Measurements from ENCODE around the gene TWSG1.

Gene TWSG1

DNA sequence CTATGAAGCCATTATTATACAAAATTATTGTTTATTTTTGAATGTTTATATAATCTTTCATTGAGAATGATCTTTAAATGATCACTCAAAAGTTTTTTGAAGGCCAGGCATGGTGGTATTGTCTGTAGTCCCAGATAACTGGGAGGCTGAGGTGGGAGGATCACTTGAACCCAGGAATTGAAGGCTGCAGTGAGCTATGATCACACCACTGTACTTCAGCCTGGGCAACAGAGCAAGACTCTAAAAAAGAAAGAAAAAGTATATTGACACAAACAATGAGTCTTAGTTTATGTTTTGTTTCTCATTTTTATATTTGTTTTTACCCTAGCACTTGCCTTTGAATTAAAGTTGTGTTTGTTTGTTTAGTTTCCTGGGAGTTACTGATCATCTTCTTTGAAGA lies 2.3 kb downstream of the TWSG1 start:
- H3K4me3 ChIP-seq (replicated peaks; ENCODE audit: low read depth, low read length): no peak overlapping the region; the same call in 1 of the 2 replicates
- H3K36me3 ChIP-seq (ENCODE audit: control insufficient read depth, insufficient read depth, low read length): no peaks in the 10 kb centered on the region; the same call in none of the 2 replicates
- H3K27me3 ChIP-seq (replicated peaks; ENCODE audit: control insufficient read depth, insufficient read depth, low read length): no peaks in the 10 kb centered on the region
- no peak for DNase-seq (ENCODE audit: extremely low read depth, insufficient read length)
- no peak for TF ChIP-seq CTCF (IDR thresholded peaks at IDR 0.05; ENCODE audit: insufficient read depth, low read length, poor library complexity, severe bottlenecking)

- TF ChIP-seq CTCF (IDR thresholded peaks at IDR 0.05; ENCODE audit: insufficient read depth, low read length, poor library complexity, severe bottlenecking): no peak
- H3K36me3 ChIP-seq (ENCODE audit: control insufficient read depth, insufficient read depth, low read length): no peaks in the 10 kb centered on the region; the same call in none of the 2 replicates
- DNase-seq (ENCODE audit: extremely low read depth, insufficient read length): peak; percentile 25
- no peak overlapping the region for H3K4me3 ChIP-seq (replicated peaks; ENCODE audit: low read depth, low read length)
- H3K27me3 ChIP-seq (replicated peaks; ENCODE audit: control insufficient read depth, insufficient read depth, low read length): no peaks in the 10 kb centered on the region
Measured at GRCh38 chr18:9337873-9338272, 3.3 kb downstream of the TWSG1 start.

- no peaks in the 10 kb centered on the region; the same call in none of the 2 replicates for H3K36me3 ChIP-seq (ENCODE audit: control insufficient read depth, insufficient read depth, low read length)
- DNase-seq (ENCODE audit: extremely low read depth, insufficient read length): no peak
- no peak overlapping the region for H3K4me3 ChIP-seq (replicated peaks; ENCODE audit: low read depth, low read length)
- TF ChIP-seq CTCF (IDR thresholded peaks at IDR 0.05; ENCODE audit: insufficient read depth, low read length, poor library complexity, severe bottlenecking): no peak
- no peaks in the 10 kb centered on the region for H3K27me3 ChIP-seq (replicated peaks; ENCODE audit: control insufficient read depth, insufficient read depth, low read length)
Measured at GRCh38 chr18:9340472-9340871, 5.9 kb downstream of the TWSG1 start.

DNA sequence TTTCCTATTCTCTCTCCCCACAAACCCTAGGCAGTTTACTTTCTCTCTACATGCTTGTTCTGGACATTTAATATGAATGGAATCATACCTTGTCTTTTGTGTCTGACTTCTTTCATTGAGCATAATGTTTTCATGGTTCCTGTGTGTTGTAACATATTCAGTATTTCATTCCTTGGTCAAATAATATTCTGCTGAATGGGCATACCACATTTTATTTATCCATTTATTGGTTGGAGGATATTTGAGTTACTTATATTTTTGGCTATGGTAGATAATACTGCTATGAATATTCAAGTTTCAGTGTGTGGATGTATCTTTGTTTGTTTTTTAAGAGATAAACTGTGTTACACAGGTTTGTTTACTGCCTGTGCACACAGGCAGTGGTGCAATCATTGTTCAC lies 9.0 kb downstream of the TWSG1 start:
- Histone ChIP-seq H3K36me3 (ENCODE audit: control insufficient read depth, insufficient read depth, low read length) (no peaks in the 10 kb centered on the region; the same call in none of the 2 replicates), H3K4me3 (replicated peaks; ENCODE audit: low read depth, low read length) (no peak overlapping the region), H3K27me3 (replicated peaks; ENCODE audit: control insufficient read depth, insufficient read depth, low read length) (no peaks in the 10 kb centered on the region)
- no peak for DNase-seq (ENCODE audit: extremely low read depth, insufficient read length)
- TF ChIP-seq CTCF (IDR thresholded peaks at IDR 0.05; ENCODE audit: insufficient read depth, low read length, poor library complexity, severe bottlenecking): no peak

DNA sequence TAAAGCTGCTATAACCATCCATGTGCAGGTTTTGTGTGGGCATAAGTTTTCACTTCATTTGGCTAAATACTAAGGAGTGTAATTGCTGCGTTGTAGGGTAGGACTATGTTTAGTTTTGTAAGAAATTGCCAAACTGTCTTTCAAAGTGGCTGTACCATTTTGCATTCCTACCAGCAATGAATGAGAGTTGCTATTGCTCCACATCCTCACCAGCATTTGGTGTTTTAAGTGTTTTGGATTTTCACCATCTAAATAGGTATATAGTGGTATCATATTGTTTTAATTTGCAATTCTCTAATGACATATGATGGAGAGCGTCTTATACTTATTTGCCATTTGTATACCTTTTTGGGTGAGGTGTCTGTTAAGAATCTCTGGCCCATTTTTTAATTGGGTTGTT lies 12.2 kb downstream of the TWSG1 start:
- no peaks in the 10 kb centered on the region for H3K27me3 ChIP-seq (replicated peaks; ENCODE audit: control insufficient read depth, insufficient read depth, low read length)
- TF ChIP-seq CTCF (IDR thresholded peaks at IDR 0.05; ENCODE audit: insufficient read depth, low read length, poor library complexity, severe bottlenecking): no peak
- DNase-seq (ENCODE audit: extremely low read depth, insufficient read length): no peak
- H3K36me3 ChIP-seq (ENCODE audit: control insufficient read depth, insufficient read depth, low read length): no peaks in the 10 kb centered on the region; the same call in 1 of the 2 replicates
- H3K4me3 ChIP-seq (replicated peaks; ENCODE audit: low read depth, low read length): no peak overlapping the region

GRCh38 chr18:9348079-9348671 lies 13.6 kb downstream of the TWSG1 start:
- Histone ChIP-seq H3K27me3 (replicated peaks; ENCODE audit: control insufficient read depth, insufficient read depth, low read length) (no peaks in the 10 kb centered on the region), H3K36me3 (ENCODE audit: control insufficient read depth, insufficient read depth, low read length) (no peaks in the 10 kb centered on the region; the same call in 1 of the 2 replicates), H3K4me3 (replicated peaks; ENCODE audit: low read depth, low read length) (peak overlapping the region; percentile 11)
- TF ChIP-seq CTCF (IDR thresholded peaks at IDR 0.05; ENCODE audit: insufficient read depth, low read length, poor library complexity, severe bottlenecking): no peak
- no peak for DNase-seq (ENCODE audit: extremely low read depth, insufficient read length)

Data from GM06990 (cell line).